HG02763 (cell line): ENCODE results near the gene NR3C2.
"Not testable (repeated sequence)": the region's sequence is repeated elsewhere in the genome, so short reads cannot be mapped to it uniquely, and the experiment has no call there.

ENCODE experiments used
- ATAC-seq: cut with Tn5 transposase; IDR thresholded peaks from one replicate; pipeline ENCODE4 v1.9.1; 2021; ENCODE audit warnings: mild to moderate bottlenecking, moderate library complexity; ENCODE audit not compliant: unreplicated experiment

The NR3C2 gene

DNA sequence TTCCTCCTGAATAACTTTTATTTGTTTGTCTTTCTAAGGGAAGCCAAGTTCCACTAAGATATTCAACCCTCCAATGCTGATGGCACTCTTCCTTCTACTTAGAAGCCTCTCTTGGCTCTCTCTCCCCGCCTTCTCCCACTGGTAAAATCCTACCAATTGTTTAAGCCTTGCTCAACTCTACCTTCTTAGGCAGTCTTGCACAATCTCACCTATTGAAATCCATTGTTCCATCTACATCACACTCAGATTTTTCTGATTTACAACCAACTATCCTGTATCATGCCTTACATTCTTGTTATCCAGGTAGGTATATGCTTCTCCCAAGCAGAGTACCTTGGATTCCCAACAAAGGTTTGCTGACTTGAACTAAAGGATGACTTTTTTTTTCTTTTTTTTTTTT is 69.1 kb downstream of the NR3C2 start:
- no peak for ATAC-seq

DNA sequence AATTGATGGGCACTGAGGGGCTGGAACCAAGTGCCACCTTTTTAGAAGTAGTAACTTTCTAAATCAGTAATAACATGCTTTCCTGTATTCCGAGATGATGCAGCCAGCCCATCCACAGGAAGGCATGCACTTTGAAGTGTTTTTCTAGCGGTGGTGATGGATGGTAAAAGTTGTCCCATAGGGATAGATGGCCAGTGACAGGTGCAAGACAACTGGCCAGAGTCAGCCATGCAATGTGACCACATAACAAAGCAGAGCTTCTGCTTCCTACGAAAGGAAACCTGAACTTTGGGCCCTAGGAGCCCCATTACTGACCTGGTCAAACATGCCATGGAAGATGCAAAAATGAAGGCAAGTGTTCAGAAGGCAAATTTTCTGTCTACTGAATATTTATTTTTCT is 72.3 kb downstream of the NR3C2 start:
- no peak for ATAC-seq

DNA sequence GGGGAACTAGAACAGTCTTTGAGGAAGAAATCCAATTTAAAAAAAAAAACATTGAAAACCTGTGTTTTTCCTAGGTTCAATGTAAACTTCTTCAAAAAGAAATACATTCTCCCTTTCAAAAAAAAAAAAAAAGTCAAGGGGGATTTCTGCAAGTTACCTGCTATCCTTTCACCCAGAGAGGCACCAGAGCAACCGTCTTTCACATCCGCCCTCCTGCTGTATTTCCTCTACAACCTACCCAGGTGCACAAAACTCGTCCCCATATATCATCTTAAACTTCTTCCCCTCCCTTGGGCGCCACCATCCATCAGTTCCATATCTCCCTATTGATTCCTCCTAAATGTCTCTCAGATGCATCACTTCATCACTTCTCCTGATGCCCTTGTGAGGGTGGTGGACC is 74.5 kb downstream of the NR3C2 start:
- ATAC-seq, result no peak

DNA sequence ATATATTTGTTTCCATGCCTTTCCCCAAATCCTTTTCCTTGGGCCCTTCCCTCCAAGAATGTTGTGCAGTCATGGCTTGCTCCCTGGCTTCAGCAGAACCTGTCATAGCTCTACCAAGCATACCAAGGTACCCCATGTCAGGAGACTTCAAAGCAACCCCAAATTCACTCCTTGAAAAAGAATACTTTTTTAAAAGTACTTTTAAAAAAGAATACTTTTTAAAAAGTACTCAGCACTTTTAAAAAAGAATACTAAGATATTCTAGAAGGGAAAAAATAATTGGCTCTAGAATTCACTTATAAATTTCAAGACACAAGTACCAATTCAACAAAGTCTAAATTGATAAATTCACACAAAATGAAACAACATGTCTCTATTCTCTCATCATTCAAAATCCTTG is 76.0 kb downstream of the NR3C2 start:
- no peak for ATAC-seq

DNA sequence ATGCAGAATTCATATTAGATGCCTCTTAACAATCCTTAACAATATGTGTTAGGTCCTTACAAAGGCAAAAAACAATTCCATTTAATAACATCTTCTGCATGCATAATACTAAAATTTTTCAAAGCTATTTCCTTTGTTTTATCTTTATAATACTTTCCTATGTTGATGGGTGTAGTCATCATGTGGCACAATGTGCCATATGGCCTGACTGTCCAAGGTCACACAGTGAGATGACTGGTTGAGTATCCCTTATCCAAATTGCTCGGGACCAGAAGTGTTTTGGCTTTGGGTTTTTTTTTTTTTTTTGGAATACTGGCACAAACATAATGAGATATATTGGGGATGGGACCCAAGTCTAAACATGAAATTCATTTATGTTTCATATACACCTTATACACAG is 77.7 kb downstream of the NR3C2 start:
- ATAC-seq, result no peak

DNA sequence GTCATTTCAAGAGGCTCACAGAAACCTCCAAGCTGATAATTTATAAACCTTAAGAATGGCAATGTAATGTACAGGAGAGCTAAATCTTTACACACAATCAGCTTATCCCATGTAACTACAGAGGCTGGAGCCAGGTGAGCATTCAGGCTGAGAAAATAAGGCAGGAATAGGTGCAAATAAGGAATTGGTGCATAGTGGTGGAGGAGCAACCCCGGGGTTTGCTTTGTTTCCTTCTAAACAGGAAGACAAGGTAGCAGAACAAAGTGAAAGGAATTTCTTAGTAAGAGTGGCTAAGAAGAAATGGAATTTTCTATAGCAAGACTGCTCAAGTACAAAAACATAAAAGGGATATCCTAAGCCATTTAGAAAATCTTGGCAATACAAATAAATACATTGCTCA is 82.4 kb downstream of the NR3C2 start:
- ATAC-seq, result no peak

DNA sequence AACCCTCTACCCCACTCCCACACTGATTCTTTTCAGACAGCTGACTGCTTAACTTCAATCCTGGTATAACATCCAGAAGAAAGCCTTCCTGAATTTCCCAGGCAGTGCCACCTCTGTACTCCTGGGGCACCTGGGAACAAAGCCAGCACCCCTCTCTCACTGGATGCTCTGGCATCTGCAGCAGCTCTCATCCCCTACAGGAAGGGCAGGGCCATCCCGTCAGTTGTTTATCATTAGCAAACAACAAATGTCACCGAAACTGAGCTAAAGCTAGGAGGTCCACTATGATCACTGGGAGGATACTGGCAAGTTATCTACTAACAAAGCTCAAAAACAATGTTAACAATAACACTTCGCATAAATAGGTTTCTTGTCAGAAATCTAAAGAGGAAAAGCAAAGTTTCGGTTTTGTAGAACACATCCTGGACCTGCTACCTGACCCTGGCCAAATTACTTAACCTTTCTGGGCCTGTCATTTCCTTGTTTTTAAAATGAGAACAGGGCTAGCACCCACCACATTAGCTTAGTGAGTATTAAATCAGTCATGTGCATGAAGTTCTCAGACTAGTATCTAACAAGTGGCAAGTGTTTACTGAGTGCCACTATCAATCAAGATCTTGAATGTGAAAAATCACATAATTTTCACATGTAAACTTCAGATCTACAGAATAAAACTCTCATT is 86.6 kb downstream of the NR3C2 start:
- no peak for ATAC-seq

DNA sequence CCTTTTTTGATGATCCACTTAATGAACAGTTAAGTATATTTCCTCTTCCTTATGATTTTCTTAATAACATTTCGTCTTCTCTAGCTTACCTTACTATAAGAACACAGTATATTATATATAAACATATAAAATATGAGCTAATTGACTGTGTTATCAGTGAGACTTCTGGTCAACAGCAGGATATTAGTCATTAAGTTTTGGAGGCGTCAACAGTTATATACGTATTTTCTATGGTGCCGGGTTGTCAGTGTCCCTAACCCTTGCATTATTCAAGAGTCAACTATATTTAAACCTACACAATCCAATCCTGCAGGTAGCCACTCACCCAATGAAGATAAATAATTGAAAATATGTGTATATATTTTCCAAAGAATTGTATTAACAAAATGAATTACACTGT is 88.0 kb downstream of the NR3C2 start:
- ATAC-seq, result no peak

DNA sequence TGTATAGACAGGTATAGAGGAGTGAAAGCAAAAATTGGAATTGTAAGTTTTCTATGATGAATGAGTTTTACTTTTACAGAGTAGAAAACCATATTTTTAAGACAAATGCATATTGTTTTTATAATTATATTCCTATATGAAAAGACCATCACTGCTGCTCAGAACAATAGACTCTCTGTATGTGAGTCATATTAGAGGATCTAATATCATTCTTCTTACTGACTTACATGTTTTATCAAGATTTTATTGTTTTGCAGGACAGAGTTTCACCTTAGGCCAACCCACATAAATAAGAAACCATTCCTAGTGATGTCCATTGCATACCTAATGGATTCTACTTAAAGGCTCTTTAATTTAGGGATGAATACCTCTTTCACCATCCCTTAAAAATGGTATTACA is 88.6 kb downstream of the NR3C2 start:
- no peak for ATAC-seq

DNA sequence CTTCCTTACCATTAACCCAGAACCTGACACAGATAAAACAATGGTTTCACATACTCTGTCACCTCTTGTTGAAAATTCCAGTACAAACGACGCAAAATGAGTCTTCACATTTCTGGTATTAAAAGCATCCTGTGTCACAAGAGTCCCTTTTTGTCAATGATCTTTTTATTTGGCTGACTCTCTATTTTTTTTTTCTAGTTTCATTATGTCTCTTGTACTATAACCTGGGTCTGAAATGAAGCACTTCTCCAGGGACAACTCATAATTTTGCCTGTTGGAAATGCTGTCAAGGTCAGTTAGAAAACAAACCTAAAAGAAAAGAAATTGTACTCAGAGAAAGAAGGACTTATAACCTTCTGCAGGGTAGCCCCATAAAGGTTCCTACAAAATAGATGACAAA is 93.1 kb downstream of the NR3C2 start:
- ATAC-seq, result no peak

DNA sequence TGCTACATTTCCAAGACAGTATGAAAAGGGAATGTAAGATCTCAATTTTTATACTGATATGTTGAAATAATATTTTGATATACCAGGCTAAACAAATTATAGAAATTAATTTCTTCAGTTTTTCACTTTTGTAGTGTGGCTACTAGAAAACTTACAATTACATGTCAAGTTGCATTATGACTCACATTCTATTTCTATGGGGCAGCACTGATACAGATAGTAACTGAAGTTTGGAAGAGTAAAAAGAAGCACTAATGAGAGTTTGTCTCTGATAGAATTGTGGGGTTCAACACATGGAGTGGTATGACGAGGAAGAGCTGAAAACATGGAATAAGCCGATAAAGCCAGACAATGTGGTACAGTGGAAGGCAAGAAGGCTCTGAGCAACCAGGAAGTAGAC is 95.6 kb downstream of the NR3C2 start:
- no peak for ATAC-seq

DNA sequence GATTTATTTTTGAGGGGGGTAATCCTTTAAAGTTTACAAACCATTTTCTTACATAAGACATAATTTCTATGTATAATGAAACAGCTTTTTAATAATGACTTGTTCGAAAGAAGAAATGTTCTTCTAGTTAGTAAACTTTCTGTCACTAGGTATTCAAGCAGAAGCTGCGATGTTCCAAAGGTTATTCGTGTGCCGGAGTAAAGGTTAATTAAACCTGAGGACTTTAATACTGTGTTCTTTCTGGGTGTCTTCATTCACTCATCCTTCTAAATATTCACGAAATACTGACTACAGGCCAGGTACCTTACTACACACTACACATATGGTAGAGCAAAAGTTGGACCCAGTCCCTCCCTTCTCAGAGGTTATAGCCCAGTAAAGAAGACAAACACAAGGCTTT is 96.7 kb downstream of the NR3C2 start:
- ATAC-seq, result no peak

DNA sequence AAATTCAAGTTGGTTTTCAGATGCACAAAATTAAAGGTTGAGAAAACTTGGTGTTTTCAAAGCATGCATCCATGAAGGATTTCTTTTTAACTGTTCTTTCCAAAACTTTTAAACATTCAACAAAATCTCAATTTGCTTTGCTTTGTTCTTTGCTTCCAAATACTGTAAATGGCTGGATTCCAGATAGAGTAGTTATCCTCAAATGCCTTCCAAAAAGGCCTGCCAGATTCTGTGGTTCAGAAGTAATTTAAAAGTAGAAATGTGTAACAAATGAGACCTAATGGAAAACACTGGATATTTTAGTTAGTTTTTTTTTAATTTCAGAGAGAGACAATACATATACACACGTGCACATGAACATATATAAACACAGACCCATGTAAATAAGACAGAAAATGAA is 97.3 kb downstream of the NR3C2 start:
- no peak for ATAC-seq

DNA sequence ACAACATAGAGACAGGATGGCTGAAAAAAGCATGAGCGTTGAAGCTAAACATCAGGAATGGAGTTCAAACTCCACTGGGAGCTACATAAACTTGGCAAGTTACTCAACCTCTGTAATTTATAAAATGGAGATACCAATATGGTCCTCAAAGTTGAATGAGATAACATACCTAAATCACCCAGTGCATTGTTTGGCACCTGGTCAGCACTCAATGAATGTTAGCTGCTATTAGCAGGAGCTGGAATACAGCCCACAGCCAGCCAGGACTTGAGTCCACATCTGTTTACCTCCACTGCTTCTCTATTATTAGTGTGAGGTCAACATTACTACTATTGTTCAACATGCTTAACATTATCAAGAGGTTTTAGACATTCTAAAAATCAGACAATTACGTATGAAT is 97.9 kb downstream of the NR3C2 start:
- no peak for ATAC-seq

DNA sequence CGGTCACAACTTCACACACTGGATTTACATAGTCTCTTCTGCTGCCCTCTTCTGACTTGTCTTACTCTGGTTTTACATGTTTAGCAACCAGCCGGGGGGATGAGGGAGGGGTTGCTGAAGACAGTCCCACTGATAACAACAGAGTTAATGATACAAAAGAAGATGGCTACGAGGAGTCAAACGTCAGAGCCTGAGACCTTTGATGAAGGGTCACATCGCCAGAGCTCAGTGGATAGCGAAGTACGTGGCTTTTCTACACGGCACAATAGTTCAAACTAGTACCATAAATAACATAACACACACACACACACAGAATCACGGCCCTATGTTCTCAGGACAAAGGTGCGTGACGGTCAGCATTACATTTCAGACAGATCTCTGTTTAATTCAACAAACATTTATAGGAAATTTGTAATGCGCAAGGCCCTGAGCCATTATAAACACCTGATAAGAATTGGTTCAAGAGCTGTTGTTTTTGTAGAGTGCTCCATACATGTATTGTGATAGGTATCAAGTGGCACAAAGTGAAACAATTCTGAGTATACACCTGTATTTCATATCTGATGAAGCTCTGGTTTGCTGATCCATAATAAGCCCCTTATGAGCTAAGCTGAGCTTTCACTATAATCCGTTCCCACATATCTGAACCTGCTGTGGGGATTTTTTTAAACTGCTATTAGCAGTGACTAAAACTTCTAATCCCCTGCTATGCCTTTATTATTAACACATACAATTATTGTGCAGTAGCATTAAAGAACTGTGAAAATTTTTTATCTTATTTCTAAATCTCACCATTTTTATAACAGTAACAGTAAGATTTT is 100.0 kb downstream of the NR3C2 start:
- ATAC-seq, result no peak

DNA sequence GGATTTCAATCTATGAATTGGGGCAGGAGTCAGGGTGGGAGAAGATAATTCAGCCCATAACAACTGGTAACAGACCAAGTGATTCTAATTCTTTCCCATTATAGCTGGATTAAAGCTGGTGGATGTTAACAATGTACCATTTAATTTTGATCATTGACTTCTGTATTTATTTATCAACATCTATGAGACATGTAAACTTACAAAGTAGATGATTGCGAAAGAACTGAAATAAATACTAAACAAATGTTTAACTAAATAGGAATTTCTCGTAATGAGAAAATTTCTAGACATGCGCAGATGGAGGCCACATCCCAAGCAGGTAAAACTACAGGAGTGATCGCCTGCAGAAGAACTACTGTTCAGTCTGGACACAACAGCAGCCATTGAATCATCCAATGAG is 107.1 kb downstream of the NR3C2 start:
- no peak for ATAC-seq

DNA sequence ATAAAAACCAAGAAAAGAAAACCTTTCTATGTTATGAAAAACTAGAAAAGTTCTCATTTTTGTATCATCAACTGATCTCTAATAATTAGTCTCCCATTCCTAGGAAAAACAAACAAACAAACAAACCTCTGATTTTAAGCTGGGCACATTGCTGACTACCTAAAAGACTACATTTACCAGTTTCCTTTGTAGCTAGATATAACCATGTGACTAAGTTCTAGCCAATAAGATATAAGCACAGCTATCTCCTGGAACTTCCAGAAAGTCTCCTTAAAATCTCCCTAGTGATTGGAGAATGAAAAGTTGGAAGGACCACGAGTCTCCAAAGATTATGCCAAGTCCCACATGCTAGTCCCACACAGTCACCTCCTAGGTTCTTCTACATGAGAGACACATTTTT is 108.9 kb downstream of the NR3C2 start:
- ATAC-seq, result no peak

DNA sequence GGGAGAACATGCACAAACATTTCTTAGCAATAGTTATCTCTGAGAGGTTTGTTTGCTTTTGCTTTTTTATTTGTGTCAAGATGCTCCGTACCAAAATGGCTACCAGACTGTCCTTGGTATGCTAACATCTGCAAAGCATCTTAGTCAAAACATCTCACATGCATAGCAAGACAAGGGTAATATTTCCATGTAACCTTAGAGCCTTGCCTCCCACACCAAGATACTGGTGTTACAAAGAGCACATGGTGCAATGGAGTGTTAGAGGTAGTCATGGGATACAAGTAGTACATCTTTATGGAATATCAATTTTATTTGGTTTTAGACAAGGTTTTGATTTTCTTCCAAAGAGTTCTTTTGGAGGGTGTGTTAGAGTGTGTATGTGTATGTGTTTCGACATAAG is 109.7 kb downstream of the NR3C2 start:
- ATAC-seq, result no peak

DNA sequence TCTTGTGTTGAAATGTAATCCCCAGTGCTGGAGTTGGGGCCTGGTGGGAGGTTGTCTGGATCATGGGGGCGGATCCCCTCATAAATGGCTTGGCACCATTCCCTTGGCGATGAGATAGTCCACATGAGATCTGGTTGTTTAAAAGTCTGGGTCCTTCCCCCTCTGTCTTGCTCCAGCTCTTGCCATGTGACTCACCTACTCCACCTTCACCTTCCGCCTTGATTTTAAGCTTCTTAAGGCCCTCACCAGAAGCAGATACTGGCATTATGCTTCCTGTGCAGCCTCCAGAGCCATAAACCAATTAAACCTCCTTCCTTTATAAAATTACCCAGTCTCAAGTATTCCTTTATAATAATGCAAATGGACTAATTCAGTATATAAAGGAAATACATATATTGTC is 111.5 kb downstream of the NR3C2 start:
- ATAC-seq, result no peak

DNA sequence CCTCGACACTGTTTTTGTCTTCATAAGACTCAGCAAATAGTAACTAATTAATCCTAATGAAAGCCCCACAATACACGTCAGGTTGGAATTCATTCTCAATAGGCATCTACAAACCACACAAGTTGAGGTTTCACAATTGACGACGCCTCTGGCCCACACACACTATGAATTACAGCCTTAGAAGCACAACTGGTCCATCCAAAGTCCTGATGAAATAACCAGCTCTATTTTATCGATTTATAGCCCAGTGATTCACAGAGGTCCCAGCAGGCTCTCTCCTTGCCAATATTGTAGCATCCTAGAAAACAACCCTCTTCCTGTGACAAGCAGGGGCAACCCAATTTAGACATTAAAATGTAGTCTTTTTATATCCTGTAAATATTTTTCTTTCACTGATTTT is 112.1 kb downstream of the NR3C2 start:
- no peak for ATAC-seq

DNA sequence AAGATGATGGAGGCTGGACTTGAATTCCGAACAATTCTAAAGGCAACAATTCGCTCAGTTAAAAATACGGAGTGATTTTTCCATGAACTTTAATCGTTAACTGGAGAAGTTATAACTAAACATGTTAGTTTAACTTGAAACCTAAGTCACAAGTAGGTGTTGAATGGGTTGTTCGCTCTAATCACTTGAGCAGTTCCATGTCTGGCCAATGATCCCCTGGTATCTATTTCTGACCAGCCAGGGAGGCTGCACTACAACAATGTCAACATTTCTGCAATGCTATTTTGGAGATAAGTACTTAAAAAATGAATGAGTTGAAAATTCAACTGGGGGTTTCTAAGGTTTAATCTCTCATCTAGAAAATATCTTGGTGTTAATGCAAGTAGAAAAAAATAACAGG is 112.5 kb downstream of the NR3C2 start:
- ATAC-seq, result no peak

DNA sequence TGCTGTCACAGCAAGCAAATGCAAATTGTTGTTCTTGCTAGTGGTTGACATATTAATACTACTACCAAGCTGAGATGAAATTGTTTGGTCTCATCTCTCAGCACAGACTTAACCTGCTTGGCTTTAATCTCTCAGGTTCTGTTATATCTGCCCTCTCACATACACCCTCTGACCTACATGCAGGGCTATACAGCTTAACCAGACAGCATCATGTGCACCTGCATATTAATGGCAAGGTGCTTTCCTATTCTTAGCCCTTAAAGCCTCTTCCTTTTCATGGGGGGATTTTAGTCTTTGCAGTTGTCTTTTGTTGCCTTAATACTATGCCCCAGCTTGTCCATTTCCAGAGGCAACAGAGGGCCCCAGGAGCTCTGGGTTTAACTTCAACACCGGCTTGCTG is 114.5 kb downstream of the NR3C2 start:
- no peak for ATAC-seq

DNA sequence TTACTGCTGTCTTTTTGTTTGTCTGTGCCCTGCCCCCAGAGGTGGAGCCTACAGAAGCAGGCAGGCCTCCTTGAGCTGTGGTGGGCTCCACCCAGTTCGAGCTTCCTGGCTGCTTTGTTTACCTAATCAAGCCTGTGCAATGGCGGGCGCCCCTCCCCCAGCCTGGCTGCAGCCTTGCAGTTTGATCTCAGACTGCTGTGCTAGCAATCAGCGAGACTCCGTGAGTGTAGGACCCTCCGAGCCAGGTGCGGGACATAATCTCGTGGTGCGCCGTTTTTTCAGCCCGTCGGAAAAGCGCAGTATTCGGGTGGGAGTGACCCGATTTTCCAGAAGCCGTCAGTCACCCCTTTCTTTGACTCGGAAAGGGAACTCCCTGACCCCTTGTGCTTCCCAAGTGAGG is 118.9 kb downstream of the NR3C2 start:
- not testable (repeated sequence) for ATAC-seq
